Measurements from ENCODE around the gene SUPT6H.

The SUPT6H gene

GRCh38 chr17:28726627-28727491 lies 64.9 kb downstream of the SUPT6H start:
- Histone ChIP-seq H3K9me3 (ENCODE audit: control insufficient read depth, insufficient read depth, low read depth, low read length) (no peaks in the 10 kb centered on the region), H3K4me1 (ENCODE audit: control insufficient read depth, insufficient read depth, low read length) (peaks cover 9% of the 10 kb centered on the region; the same call in 1 of the 2 replicates), H3K36me3 (ENCODE audit: control insufficient read depth in 2 of 2, insufficient read depth in 1 of 2, low read length in 2 of 2) (peaks cover 14 to 34% of the 10 kb centered on the region in 2 experiments), H3K4me3 (ENCODE audit: low read depth, low read length) (peak overlapping the region; percentile 55), H3K27ac (ENCODE audit: extremely low read depth, low read depth, low read length) (peak overlapping the region; percentile 81)
- ChIA-PET CTCF (interaction anchor here (0.5 to 13.6 kb wide), 56 partner anchors 8 to 1027 kb away, joined by 3 to 445 read pairs (median 6); partner anchors contain the start of genes BLTP2, DHRS13, FLOT2 and PHF12), POLR2A (interaction anchor here (0.6 to 6.7 kb wide), 36 partner anchors 7 to 834 kb away, joined by 3 to 448 read pairs (median 7); partner anchors contain the start of genes BLTP2, DHRS13, FAM222B and FLOT2)
- TF ChIP-seq ZNF548 (tag by site-specific recombination; IDR thresholded peaks at IDR 0.05) (no peak), ZNF239 (tag by site-specific recombination; IDR thresholded peaks at IDR 0.05) (no peak), RBAK (tag by site-specific recombination; IDR thresholded peaks at IDR 0.05) (no peak), YY1 (tag by site-specific recombination; IDR thresholded peaks at IDR 0.05) (no peak), ZSCAN16 (tag by site-specific recombination; IDR thresholded peaks at IDR 0.05) (peak; percentile 12; the same call in 1 of the 2 replicates), ZBTB21 (tag by site-specific recombination; IDR thresholded peaks at IDR 0.05) (no peak), ZNF792 (tag by site-specific recombination; IDR thresholded peaks at IDR 0.05) (no peak), SCRT2 (tag by site-specific recombination; IDR thresholded peaks at IDR 0.05) (no peak), OSR2 (tag by site-specific recombination; IDR thresholded peaks at IDR 0.05) (0 out of 2 replicates have a peak, but pooled peaks have one; percentile 18), ZNF529 (tag by site-specific recombination; IDR thresholded peaks at IDR 0.05; ENCODE audit: insufficient replicate concordance) (no peak), PBX3 (CRISPR knock-in tag; IDR thresholded peaks at IDR 0.05) (no peak; the same call in 1 of the 2 replicates), ZNF248 (tag by site-specific recombination; IDR thresholded peaks at IDR 0.05) (no peak), ZNF596 (tag by site-specific recombination; IDR thresholded peaks at IDR 0.05) (no peak), ZNF174 (tag by site-specific recombination; IDR thresholded peaks at IDR 0.05) (no peak), PRDM10 (tag by site-specific recombination; IDR thresholded peaks at IDR 0.05) (peak; percentile 66; the same call in 1 of the 2 replicates), ZNF146 (tag by site-specific recombination; IDR thresholded peaks at IDR 0.05) (peak; percentile 5), ZNF23 (tag by site-specific recombination; IDR thresholded peaks at IDR 0.05; ENCODE audit: borderline replicate concordance) (no peak), ZNF785 (tag by site-specific recombination; IDR thresholded peaks at IDR 0.05) (no peak), BCL11B (tag by site-specific recombination; IDR thresholded peaks at IDR 0.05; ENCODE audit: low read depth) (peak; percentile 93), ZNF501 (tag by site-specific recombination; IDR thresholded peaks at IDR 0.05) (peak; percentile 50), ZNF664 (tag by site-specific recombination; IDR thresholded peaks at IDR 0.05) (no peak), ZNF514 (tag by site-specific recombination; IDR thresholded peaks at IDR 0.05) (no peak), PRDM6 (tag by site-specific recombination; IDR thresholded peaks at IDR 0.05) (no peak), ZNF16 (tag by site-specific recombination; IDR thresholded peaks at IDR 0.05; ENCODE audit: low read depth) (no peak), ZNF133 (tag by site-specific recombination; IDR thresholded peaks at IDR 0.05) (no peak), ZNF610 (tag by site-specific recombination; IDR thresholded peaks at IDR 0.05; ENCODE audit: borderline replicate concordance) (peak; percentile 29; the same call in 1 of the 2 replicates), ZBTB1 (tag by site-specific recombination; IDR thresholded peaks at IDR 0.05) (0 out of 2 replicates have a peak, but pooled peaks have one; percentile 36), BCL6B (tag by site-specific recombination; IDR thresholded peaks at IDR 0.05) (no peak), HOXD13 (CRISPR knock-in tag; IDR thresholded peaks at IDR 0.05; ENCODE audit: borderline replicate concordance) (no peak; the same call in 1 of the 2 replicates), IKZF3 (tag by site-specific recombination; IDR thresholded peaks at IDR 0.05) (peak; percentile 95), ZNF530 (tag by site-specific recombination; IDR thresholded peaks at IDR 0.05; ENCODE audit: low read depth) (no peak)
